ENCODE measurements around the gene FAM156A.
"Not testable (repeated sequence)": the region's sequence is repeated elsewhere in the genome, so short reads cannot be mapped to it uniquely, and the experiment has no call there.

Gene FAM156A

GRCh38 chrX:52966993-52967738 lies 8.8 kb upstream of the FAM156A start:
- not testable (repeated sequence) for DNase-seq (ENCODE audit: low read depth in 2 of 2)

- DNase-seq (ENCODE audit: low read depth in 2 of 2) = not testable (repeated sequence)
Observed at GRCh38 chrX:52958961-52959360, 643 bp upstream of the FAM156A start.

GRCh38 chrX:52949884-52950283 lies 8.4 kb downstream of the FAM156A start:
- not testable (repeated sequence) for DNase-seq (ENCODE audit: low read depth in 2 of 2)

- not testable (repeated sequence) for DNase-seq (ENCODE audit: low read depth in 2 of 2)
Observed at GRCh38 chrX:52949325-52949724, 9.0 kb downstream of the FAM156A start.

- not testable (repeated sequence) for DNase-seq (ENCODE audit: low read depth in 2 of 2)
Observed at GRCh38 chrX:52948265-52948664, 10.1 kb downstream of the FAM156A start.

GRCh38 chrX:52947501-52947900 lies 10.8 kb downstream of the FAM156A start:
- DNase-seq (ENCODE audit: low read depth in 2 of 2) = not testable (repeated sequence)

- DNase-seq (ENCODE audit: low read depth in 2 of 2) = not testable (repeated sequence)
Observed at GRCh38 chrX:52945838-52946494, 12.4 kb downstream of the FAM156A start.

GRCh38 chrX:52941728-52942127 lies 16.6 kb downstream of the FAM156A start:
- not testable (repeated sequence) for DNase-seq (ENCODE audit: low read depth in 2 of 2)

GRCh38 chrX:52940704-52941103 lies 17.6 kb downstream of the FAM156A start:
- DNase-seq (ENCODE audit: low read depth in 2 of 2) = not testable (repeated sequence)

GRCh38 chrX:52935470-52935784 lies 22.9 kb downstream of the FAM156A start:
- not testable (repeated sequence) for DNase-seq (ENCODE audit: low read depth in 2 of 2)

- peak; percentile 81 to 93 for DNase-seq (ENCODE audit: low read depth in 2 of 2)
Observed at GRCh38 chrX:52934704-52935469, 23.4 kb downstream of the FAM156A start.

GRCh38 chrX:52933976-52934703 lies 24.2 kb downstream of the FAM156A start:
- no peak for DNase-seq (ENCODE audit: low read depth in 2 of 2)

- no peak for DNase-seq (ENCODE audit: low read depth in 2 of 2)
Observed at GRCh38 chrX:52933213-52933612, 25.1 kb downstream of the FAM156A start.

GRCh38 chrX:52930214-52930613 lies 28.1 kb downstream of the FAM156A start:
- not testable (repeated sequence) for DNase-seq (ENCODE audit: low read depth in 2 of 2)

GRCh38 chrX:52923781-52924241 lies 34.5 kb downstream of the FAM156A start:
- no peak for DNase-seq (ENCODE audit: low read depth in 2 of 2)

- not testable (repeated sequence) for DNase-seq (ENCODE audit: low read depth in 2 of 2)
Observed at GRCh38 chrX:52914704-52915103, 43.6 kb downstream of the FAM156A start.

GRCh38 chrX:52913681-52914080 lies 44.6 kb downstream of the FAM156A start:
- not testable (repeated sequence) for DNase-seq (ENCODE audit: low read depth in 2 of 2)

- DNase-seq (ENCODE audit: low read depth in 2 of 2) = not testable (repeated sequence)
Observed at GRCh38 chrX:52909313-52909969, 48.9 kb downstream of the FAM156A start.

GRCh38 chrX:52907900-52908299 lies 50.4 kb downstream of the FAM156A start:
- DNase-seq (ENCODE audit: low read depth in 2 of 2) = not testable (repeated sequence)

GRCh38 chrX:52907137-52907536 lies 51.2 kb downstream of the FAM156A start:
- not testable (repeated sequence) for DNase-seq (ENCODE audit: low read depth in 2 of 2)

GRCh38 chrX:52906072-52906471 lies 52.2 kb downstream of the FAM156A start:
- DNase-seq (ENCODE audit: low read depth in 2 of 2) = not testable (repeated sequence)
